GM10248 (cell line): ENCODE data around the gene FNTB.
A peak's percentile ranks its signal among the peaks of the same experiment; 100 is the strongest.

ENCODE experiments used
- CTCF ChIA-PET: fragments of 300-600 bp; sonication (Branson Sonifier 250); formaldehyde crosslinking; extraction: SDS; loops from one replicate; lab custom pipeline; 2021; ENCODE audit warnings: antibody characterized with exemption; lab: Yijun Ruan, JAX
- POLR2A ChIA-PET: fragments of 350-650 bp; sonication (Branson Sonifier 250); formaldehyde crosslinking; extraction: SDS; loops from one replicate; lab custom pipeline; 2020; ENCODE audit warnings: antibody characterized with exemption; lab: Yijun Ruan, JAX
- DNase-seq: peaks from one replicate; pipeline ENCODE4 v3.0.0; 2012; ENCODE audit errors: extremely low spot score
- CTCF ChIP-seq: IDR thresholded peaks from 2 replicates; pipeline ENCODE4 v1.5.1; 2012; ENCODE audit warnings: mild to moderate bottlenecking, low read depth; ENCODE audit errors: extremely low read depth, missing control alignments, control extremely low read depth

The FNTB gene

GRCh38 chr14:64973026-64973442 lies 13.7 kb upstream of the FNTB start:
- POLR2A ChIA-PET, result no interaction called here
- no peak for TF ChIP-seq CTCF
- CTCF ChIA-PET, result interaction anchor here (3.7 kb wide), 1 partner anchor 13 kb away, joined by 31 read pairs; the partner anchor contains the start of gene FNTB
- DNase-seq, result no peak

GRCh38 chr14:64973826-64974225 lies 12.9 kb upstream of the FNTB start:
- TF ChIP-seq CTCF, result no peak
- ChIA-PET POLR2A (no interaction called here), CTCF (interaction anchor here (1.3 to 3.7 kb wide), 2 partner anchors 12 to 214 kb away, joined by 3 to 31 read pairs; partner anchors contain the start of gene FNTB)
- DNase-seq, result no peak

GRCh38 chr14:64974563-64974962 lies 12.1 kb upstream of the FNTB start:
- CTCF ChIA-PET, result interaction anchor here (1.0 to 3.7 kb wide), 4 partner anchors 11 to 215 kb away, joined by 3 to 31 read pairs (median 4); partner anchors contain the start of gene FNTB
- POLR2A ChIA-PET, result no interaction called here

GRCh38 chr14:64979336-64980074 lies 7.2 kb upstream of the FNTB start:
- POLR2A ChIA-PET, result interaction anchor here (1.0 kb wide), 1 partner anchor 12 kb away, joined by 3 read pairs; no protein-coding TSS in a partner anchor
- CTCF ChIA-PET, result interaction anchor here (0.8 to 2.4 kb wide), 2 partner anchors 26 to 156 kb away, joined by 3 to 8 read pairs; no protein-coding TSS in a partner anchor
- no peak for DNase-seq
- no peak for TF ChIP-seq CTCF

More at GRCh38 chr14:64974563-64974962, 12.1 kb upstream of the FNTB start:
- no peak for DNase-seq
- TF ChIP-seq CTCF, result no peak

- ChIA-PET CTCF (interaction anchor here (0.9 to 12.0 kb wide), 9 partner anchors 9 to 164 kb away, joined by 3 to 162 read pairs (median 10); no protein-coding TSS in a partner anchor), POLR2A (no interaction called here)
- TF ChIP-seq CTCF, result peak; percentile 64
- no peak for DNase-seq
These were observed 3.0 kb upstream of the FNTB start for GRCh38 chr14:64983439-64984310.

- no peak for DNase-seq
- no peak for TF ChIP-seq CTCF
- CTCF ChIA-PET, result interaction anchor here (0.6 to 12.0 kb wide), 16 partner anchors 13 to 342 kb away, joined by 3 to 162 read pairs (median 6); partner anchors contain the start of gene MAX
- POLR2A ChIA-PET, result no interaction called here
These were observed 708 bp downstream of the FNTB start for GRCh38 chr14:64987438-64987767.
